DOHH2 (cell line): ENCODE data around the gene TCP1.
A peak's percentile ranks its signal among the peaks of the same experiment; 100 is the strongest.

ENCODE experiments used
- H3F3A ChIP-seq: fragments of 200-600 bp; sonication (generic), shearing (Covaris generic); 2 replicates; pipeline ENCODE4 v1.6.0; 2016; ENCODE audit warnings: antibody characterized with exemption, mild to moderate bottlenecking; ENCODE audit not compliant: control insufficient read depth, insufficient read depth
- H3K27ac ChIP-seq: fragments of 200-600 bp; sonication (generic); 2 replicates; pipeline ENCODE4 v1.5.1; 2014; ENCODE audit warnings: low read depth, mild to moderate bottlenecking, low read length, moderate library complexity
- H3K27me3 ChIP-seq: fragments of 200-600 bp; sonication (generic); 2 replicates; pipeline ENCODE4 v1.6.1; 2014; ENCODE audit warnings: mild to moderate bottlenecking, low read length, mixed read lengths; ENCODE audit not compliant: control insufficient read depth
- H3K36me3 ChIP-seq: fragments of 200-600 bp; sonication (generic); 2 replicates; pipeline ENCODE4 v1.6.1; 2014; ENCODE audit warnings: mild to moderate bottlenecking, low read length, moderate library complexity, mixed read lengths; ENCODE audit not compliant: control insufficient read depth
- H3K4me1 ChIP-seq: fragments of 200-600 bp; sonication (generic); 2 replicates; pipeline ENCODE4 v1.6.1; 2014; ENCODE audit warnings: mild to moderate bottlenecking, low read length, mixed read lengths; ENCODE audit not compliant: control insufficient read depth
- H3K4me2 ChIP-seq: fragments of 200-600 bp; sonication (generic); 2 replicates; pipeline ENCODE4 v1.6.0; 2014; ENCODE audit warnings: mild to moderate bottlenecking, low read length, moderate library complexity
- H3K4me3 ChIP-seq: fragments of 200-600 bp; sonication (generic); 2 replicates; pipeline ENCODE4 v1.5.1; 2014; ENCODE audit warnings: mild to moderate bottlenecking, low read length, mixed read lengths
- H3K79me2 ChIP-seq: fragments of 200-600 bp; sonication (generic); 2 replicates; pipeline ENCODE4 v1.6.1; 2014; ENCODE audit warnings: mild to moderate bottlenecking, low read length, mixed read lengths; ENCODE audit not compliant: control insufficient read depth
- H3K9me2 ChIP-seq: fragments of 200-600 bp; sonication (generic); replicated peaks from 2 replicates; pipeline ENCODE4 v1.6.1; 2014; ENCODE audit warnings: mild to moderate bottlenecking, low read length, mixed read lengths; ENCODE audit not compliant: control insufficient read depth
- H3K9me3 ChIP-seq: fragments of 200-600 bp; sonication (generic); 2 replicates; pipeline ENCODE4 v1.6.1; 2014; ENCODE audit warnings: antibody characterized with exemption, low read length, mixed read lengths; ENCODE audit not compliant: control insufficient read depth, insufficient read depth
- H4K20me1 ChIP-seq: fragments of 200-600 bp; sonication (generic); 2 replicates; pipeline ENCODE4 v1.6.0; 2014; ENCODE audit warnings: low read depth, mild to moderate bottlenecking, antibody characterized with exemption, low read length, moderate library complexity; ENCODE audit not compliant: control insufficient read depth, insufficient read depth
- CTCF ChIP-seq: fragments of 200-600 bp; sonication (generic); IDR thresholded peaks from one replicate; pipeline ENCODE4 v1.5.1; 2014; ENCODE audit warnings: antibody characterized with exemption, mild to moderate bottlenecking, low read depth, low read length; ENCODE audit not compliant: poor library complexity, severe bottlenecking
- EZH2phosphoT487 ChIP-seq: fragments of 200-600 bp; sonication (generic); IDR thresholded peaks from 2 replicates; pipeline ENCODE4 v1.6.1; 2017; ENCODE audit warnings: borderline replicate concordance, mild to moderate bottlenecking, antibody characterized with exemption, low read length, moderate library complexity, mixed read lengths

Gene TCP1

GRCh38 chr6:159836718-159837490, 47.5 kb upstream of the TCP1 start:
- H3K27ac ChIP-seq, result no peak overlapping the region
- TF ChIP-seq EZH2phosphoT487 (no peak), CTCF (no peak)

GRCh38 chr6:159833997-159834603, 44.7 kb upstream of the TCP1 start:
- peak overlapping the region; percentile 19; the same call in 1 of the 2 replicates for H3K4me2 ChIP-seq
- H3K4me1 ChIP-seq, result peaks cover 34% of the 10 kb centered on the region
- H3K27me3 ChIP-seq, result peaks cover 7% of the 10 kb centered on the region

More at GRCh38 chr6:159836718-159837490, 47.5 kb upstream of the TCP1 start:
- no peak overlapping the region for H3K4me3 ChIP-seq
- no peaks in the 10 kb centered on the region for H3K79me2 ChIP-seq
- peaks cover 14% of the 10 kb centered on the region for H3K27me3 ChIP-seq
- H3K9me2 ChIP-seq, result no peaks in the 10 kb centered on the region
- no peaks in the 10 kb centered on the region for H3F3A ChIP-seq
- H3K4me2 ChIP-seq, result no peak overlapping the region
- H3K9me3 ChIP-seq, result no peaks in the 10 kb centered on the region
- H3K36me3 ChIP-seq, result no peaks in the 10 kb centered on the region
- H4K20me1 ChIP-seq, result no peaks in the 10 kb centered on the region
- H3K4me1 ChIP-seq, result peaks cover 16% of the 10 kb centered on the region

GRCh38 chr6:159833556-159833955, 44.2 kb upstream of the TCP1 start:
- H3K79me2 ChIP-seq, result no peaks in the 10 kb centered on the region
- H3K4me2 ChIP-seq, result no peak overlapping the region
- no peak overlapping the region for H3K4me3 ChIP-seq
- H3K9me2 ChIP-seq, result no peaks in the 10 kb centered on the region
- H3K9me3 ChIP-seq, result no peaks in the 10 kb centered on the region
- no peaks in the 10 kb centered on the region for H3K36me3 ChIP-seq
- TF ChIP-seq CTCF (no peak), EZH2phosphoT487 (no peak)
- H4K20me1 ChIP-seq, result no peaks in the 10 kb centered on the region
- no peaks in the 10 kb centered on the region for H3F3A ChIP-seq
- peaks cover 39% of the 10 kb centered on the region for H3K4me1 ChIP-seq
- H3K27me3 ChIP-seq, result peaks cover 7% of the 10 kb centered on the region
- no peak overlapping the region for H3K27ac ChIP-seq

More at GRCh38 chr6:159833997-159834603, 44.7 kb upstream of the TCP1 start:
- H3K27ac ChIP-seq, result no peak overlapping the region
- H4K20me1 ChIP-seq, result no peaks in the 10 kb centered on the region
- H3K9me2 ChIP-seq, result no peaks in the 10 kb centered on the region
- TF ChIP-seq CTCF, result no peak
- no peak for TF ChIP-seq EZH2phosphoT487
- no peaks in the 10 kb centered on the region for H3K79me2 ChIP-seq
- H3F3A ChIP-seq, result no peaks in the 10 kb centered on the region
- no peaks in the 10 kb centered on the region for H3K36me3 ChIP-seq
- H3K9me3 ChIP-seq, result no peaks in the 10 kb centered on the region
- no peak overlapping the region for H3K4me3 ChIP-seq
